GM18526 (cell line): ENCODE data around the gene SEPTIN8.

ENCODE experiments used
- POLR2A ChIP-seq: IDR thresholded peaks from 3 replicates; pipeline ENCODE4 v1.6.1; 2011; ENCODE audit not compliant: insufficient read length; ENCODE audit errors: extremely low read depth

The SEPTIN8 gene

DNA sequence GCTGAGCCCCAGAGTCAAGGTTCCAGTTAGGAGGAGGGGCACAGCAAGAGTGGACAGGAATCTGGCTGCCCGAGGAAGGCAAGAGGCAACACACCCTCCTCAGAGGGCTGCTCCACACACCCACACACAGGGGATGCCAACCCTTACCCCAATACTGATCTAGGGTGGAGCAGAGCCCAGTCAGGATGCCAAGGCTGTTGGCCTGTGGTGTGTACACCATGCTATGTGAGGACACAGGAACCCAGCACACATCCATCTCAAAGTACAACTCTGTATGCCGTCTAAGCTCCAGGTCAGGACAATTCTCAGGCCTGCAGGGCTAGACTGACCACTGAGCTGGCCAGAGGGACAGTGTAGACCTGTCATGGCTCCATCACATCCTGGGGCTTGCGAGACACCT lies 2.6 kb downstream of the SEPTIN8 start:
- TF ChIP-seq POLR2A = no peak

DNA sequence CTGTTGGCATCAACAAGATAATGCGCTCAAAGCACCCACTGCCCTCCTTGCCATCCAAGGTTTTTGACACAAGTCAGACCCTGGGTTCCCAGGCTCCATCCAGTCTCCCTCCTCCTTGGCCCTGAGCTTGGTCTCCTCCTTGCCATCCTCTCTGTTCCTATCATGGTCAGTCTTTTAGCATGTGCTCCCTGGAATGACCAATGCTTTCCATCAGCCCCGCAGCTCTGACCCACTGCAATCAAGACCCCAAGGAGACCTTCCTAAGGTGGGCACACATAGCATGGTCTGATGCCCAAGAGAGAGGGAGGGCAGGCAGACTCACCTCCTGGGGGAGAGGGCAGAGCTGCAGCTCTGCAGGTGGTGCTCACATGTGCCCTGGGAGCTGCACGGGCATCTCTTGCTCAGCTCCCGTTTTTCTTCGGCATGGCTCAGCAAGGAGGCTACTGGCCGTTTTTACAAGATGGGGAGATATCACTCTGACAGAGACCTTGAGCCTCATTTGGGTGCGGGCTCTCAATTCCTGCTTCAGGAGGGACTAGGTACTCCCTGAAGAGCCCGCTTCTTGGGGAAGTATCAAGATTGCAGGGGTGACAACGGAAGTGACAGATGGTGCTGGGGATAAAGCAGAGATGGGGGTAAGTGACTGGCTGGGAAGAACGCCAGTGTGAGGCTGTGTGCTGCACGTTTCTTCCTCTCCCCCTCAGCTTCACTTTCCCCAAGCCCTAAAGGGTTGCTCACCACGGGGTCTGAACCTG lies 3.3 kb downstream of the SEPTIN8 start:
- no peak for TF ChIP-seq POLR2A

DNA sequence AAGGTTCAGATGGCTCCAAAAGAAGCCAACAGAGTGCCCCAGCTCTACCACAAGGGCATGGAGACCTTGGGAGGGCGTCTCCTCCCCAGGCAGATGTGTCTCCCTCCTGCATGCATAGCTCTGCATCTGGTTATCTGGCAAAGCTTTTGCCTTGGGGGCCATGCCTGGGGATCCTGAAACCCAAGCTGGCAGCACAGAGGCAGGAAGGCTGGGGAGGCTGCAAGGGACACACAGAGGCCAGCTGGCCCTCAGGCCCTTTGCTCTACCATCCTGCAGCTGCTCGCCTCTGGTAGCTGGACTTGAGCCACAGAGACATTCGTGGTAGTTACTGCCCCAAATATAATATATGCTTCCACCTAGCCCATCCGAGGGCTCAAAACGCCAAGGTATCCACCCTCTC lies 3.9 kb downstream of the SEPTIN8 start:
- no peak for TF ChIP-seq POLR2A

DNA sequence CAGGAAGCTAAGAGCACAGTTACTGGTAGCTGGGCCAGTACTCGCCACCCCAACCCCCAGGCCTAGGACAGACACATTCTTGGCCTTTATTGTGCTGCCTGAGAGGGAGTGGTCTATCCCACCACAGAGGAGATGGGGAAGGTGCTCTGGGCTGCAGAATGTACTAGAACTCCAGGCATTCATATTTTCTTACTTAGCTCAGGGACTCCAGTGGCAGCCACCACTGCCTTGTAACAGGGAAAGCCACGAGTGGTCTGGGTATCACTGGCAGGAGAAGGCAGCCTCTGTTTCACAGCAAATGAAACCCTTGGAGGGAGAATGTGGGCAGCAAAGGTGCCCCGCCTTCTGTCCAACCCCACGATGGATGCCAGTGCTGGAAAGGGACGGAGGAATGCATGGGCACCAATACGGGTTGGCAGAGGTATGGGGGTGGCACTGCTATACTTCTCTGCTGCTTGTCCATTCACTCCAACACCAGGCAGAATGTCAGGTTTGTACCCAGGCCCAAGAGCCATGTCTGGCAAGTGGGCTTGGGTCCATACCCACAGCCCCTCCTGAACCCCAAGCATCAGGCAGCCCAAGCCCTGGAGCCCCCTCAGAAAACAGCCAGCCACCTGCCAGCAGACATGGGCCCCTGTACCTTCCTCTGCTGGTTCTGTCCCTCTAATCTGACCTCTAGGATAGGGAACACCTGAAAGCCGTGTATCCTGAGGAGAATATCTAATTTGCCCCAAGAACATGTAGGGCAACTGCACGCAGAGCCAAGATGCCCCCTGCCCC lies 4.6 kb downstream of the SEPTIN8 start:
- TF ChIP-seq POLR2A = no peak

DNA sequence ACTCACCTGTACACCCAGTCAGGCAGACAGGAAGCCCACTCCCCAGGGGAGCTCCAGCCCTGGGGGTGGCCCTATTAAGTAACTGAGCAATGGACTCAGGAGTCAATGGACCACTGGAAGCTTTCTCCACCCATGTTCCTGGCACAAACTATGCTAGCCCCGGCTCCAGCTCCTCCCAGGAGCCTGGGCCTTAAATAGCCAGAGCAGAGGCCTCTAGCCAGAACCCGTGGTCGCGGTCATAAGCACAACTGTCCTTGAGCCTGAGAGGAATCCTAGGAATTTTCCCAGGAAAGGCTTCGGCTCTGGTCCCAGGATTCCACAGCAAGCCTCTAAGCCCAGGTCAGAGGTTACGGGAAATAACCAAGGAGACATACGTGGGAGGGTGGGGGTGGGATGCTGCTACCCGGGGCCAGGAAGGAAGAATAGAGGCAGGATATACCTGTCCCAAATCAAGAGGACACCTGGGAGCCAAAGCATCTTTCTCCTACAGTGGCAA lies 5.5 kb downstream of the SEPTIN8 start:
- TF ChIP-seq POLR2A = no peak

DNA sequence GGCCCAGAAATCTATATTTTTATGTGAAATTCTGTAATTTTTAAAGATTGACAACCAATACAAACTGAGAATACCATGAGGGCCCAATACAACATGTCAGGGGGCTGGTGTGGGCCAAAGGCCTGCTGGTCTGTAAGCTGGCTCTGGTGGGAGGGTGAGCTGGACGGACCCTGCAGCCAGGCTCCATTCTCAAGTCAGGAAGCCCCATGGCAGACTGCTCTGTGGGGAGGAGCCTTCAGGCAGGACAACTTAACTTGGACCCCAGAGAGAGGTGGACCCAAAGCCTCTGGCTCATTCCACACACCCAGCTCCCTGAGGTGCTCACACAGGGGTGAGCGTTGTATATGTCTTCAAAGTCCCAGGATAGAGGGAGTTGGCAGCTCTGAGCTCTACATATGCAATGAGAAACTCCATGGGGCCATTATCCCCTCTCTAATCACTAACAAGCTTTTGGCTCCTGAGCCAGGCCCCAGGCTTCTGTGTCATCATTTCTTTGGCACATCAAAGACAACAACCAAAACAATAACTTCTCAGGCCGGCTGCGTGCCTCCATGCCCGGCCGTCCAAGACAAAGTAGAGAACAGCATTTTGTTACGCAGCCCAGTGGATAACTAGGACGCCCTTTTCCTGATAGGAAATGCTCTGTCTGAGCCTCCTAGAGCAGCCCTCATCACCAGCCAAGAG lies 6.4 kb downstream of the SEPTIN8 start:
- no peak for TF ChIP-seq POLR2A

DNA sequence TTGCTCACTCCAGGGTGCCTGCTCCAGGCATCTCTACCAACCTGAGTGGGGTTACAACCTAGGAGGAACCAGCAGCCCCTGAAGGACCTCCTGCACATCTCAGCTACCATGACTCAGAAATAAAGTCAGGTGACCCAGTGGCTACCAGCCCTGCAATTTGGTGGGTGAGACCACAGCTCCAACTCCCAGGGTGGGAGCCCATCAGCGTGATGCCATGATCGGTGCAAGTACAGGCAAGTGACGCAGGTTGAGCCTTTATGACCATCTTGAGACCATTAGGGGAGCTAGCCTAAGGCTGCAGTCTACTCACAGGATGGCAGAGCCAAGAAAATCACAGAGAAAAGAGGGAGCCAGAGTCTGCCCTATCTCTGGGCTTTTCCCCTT lies 8.6 kb downstream of the SEPTIN8 start:
- no peak for TF ChIP-seq POLR2A

DNA sequence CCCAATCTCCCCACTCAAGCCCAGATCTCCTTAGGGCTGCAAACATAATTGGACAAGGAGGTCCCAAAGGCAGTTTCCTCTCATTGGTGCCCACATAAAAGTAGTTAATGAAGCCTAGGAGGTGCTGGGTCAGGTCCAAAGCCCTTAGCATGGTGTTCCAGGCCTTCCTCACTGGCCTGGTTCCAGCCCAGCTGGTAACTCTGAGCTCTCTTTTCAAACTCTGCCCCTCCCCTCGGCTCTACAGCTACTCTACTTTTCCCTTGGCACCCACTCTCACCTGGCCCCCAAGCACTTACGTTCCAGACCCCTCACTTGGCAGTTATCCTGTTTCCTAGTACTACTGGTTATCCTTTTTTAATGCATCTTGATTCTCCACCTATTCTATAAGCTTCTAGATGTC lies 9.9 kb downstream of the SEPTIN8 start:
- TF ChIP-seq POLR2A = no peak

DNA sequence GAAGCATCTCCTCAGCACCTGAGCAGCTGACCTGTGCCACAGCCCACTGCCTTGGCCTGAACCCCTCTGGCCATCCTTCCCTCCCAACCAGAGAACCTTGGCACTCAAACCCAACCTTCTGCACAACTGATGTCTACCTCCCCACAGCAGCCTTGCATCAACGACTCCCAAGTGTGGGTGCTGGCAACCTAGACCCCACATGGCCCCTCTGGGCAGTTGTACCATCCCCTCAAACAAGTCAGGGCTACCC lies 10.3 kb downstream of the SEPTIN8 start:
- TF ChIP-seq POLR2A = no peak

DNA sequence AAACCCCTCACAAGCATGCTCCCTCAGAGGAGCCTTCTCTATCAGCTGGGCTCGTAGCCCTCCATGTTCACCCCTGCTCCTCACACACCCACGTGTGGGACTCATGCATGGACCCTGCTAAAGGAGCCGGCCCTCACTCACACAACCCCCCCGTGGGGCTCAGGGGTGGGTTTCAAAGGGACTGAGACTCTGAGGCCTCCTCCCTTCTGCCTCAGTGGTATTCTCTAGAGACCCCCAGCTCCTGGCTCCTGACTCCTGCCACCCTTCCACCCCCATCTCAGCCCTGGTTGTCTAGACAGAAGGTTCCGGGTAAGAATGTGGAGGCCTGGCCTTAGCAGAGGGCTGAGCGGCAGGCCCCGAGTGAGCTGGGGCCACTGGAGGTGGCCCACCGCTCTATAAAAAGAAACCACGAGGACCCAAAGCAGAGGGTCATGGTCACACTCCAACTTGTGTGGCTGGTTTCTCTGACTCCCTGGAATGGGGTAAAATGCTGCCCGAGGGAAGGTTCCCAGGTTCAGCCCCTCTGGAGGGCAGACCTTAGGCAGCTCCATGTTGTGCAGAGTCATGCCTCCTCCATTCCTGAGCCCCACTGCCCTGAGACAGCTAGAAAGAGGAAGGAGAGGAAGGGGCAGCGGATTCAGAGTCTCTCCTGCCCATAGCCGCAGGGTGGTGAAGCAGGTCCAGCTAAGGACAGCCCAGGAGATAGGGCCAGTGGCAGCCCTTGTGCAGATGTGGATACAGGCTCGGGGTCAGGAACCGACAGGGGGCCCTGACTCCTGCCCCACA lies 10.8 kb downstream of the SEPTIN8 start:
- no peak for TF ChIP-seq POLR2A

DNA sequence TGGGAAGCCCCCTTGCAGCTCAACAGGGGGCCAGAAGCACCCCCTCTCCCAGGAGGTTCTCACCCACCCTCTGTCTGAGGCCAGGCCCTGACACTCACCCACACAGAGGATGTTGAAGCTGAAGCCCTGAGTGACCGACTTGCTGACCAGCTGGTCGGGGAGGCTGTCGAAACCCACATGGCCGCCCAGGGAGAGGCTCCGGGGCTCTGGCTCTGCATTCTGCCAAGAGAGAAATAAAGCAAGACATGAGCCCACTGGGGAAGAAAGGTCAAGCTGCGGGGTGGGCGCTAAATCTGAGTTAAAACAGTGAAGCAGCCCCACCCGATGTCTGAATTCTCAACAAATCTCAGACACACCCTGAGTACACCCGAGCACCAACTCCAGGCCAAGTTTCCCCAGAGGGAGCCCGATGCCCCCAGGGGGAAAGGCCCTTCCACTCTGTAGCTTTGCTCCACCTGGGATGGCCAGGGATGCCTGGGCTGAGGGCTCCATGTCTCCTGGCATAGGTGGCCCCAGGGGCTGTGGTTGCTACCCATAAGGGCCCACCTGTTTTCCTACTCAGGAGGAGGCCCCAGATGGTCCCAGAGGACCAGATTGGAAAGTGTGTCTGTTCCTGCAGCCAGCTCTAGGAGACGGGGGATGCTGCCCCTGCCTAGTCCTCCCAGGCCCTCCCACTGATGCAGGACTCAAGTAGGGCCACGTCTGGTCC lies 11.6 kb downstream of the SEPTIN8 start:
- TF ChIP-seq POLR2A = no peak

DNA sequence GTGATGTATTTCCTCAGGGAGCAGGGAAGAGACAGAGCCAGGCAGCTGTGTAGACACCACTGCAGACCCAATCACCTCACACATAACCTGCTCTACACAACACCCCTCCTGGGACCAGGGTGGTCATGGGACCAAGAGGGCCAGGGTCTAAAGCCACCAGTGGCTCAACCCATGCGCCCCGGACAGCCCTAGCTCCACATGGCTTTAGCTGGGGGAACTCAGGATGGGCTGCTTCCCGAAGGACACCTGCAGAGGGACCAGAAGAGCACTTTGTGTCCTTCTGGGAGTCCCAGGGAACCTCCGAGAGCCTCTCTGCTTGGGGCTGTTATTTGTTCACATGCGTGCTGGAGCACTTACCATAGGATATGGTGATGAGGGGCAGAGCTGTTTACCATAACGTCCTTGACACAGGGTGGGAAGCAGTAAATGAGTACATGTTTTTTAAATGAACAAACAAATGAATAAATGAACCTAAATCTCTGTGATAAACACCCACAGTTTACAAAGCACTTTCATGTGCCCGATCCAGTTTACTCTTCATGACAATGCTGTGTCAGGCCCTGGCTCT lies 12.3 kb downstream of the SEPTIN8 start:
- no peak for TF ChIP-seq POLR2A

DNA sequence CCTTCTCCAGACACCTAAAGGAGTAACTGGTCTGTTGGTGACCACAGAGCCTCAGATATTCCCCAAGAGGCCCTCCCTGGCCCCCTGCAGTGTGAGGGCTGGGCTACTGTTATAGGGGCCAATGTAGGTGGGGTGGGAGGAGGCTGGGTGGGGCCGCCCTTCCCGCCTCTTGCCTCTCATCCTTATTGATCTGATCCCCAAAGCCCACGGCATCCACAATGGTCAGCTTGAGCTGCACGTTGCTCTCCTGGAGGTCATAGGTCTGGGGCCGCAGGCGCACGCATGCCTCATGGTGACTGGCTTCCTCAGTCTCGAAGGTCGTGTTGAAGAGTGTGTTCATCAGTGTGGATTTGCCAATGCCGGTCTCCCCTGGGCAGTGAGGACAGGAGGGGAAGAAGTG lies 13.0 kb downstream of the SEPTIN8 start:
- no peak for TF ChIP-seq POLR2A
